Measurements from ENCODE around the gene LCOR.

- no peak for TF ChIP-seq CTCF (IDR thresholded peaks at IDR 0.05 in 4 of 5, conservative IDR thresholded peaks at IDR 0.05 in 1 of 5)
- no peak for TF ChIP-seq POLR2A (IDR thresholded peaks at IDR 0.05)
These were observed 183.1 kb downstream of the LCOR start for GRCh38 chr10:97015240-97015639.
